ENCODE data around the gene CCS. TPM values are rescaled to one million over a fixed set of nuclear protein-coding genes. Genes with fewer than 3 reads are reported as not detected.

The CCS gene
- total RNA-seq, 1 donor from 2014 or later = 34.8 TPM

Other genes with a start within 250 kb of the CCS start
- gene BRMS1, start 248.1 kb upstream of the CCS start, total RNA-seq = 25.7 TPM
- gene B4GAT1, start 245.6 kb upstream of the CCS start, total RNA-seq = 15.2 TPM
- 13.0 TPM for gene SLC29A2, start 221.4 kb upstream of the CCS start, total RNA-seq
- 1.2 TPM for gene NPAS4, start 172.2 kb upstream of the CCS start, total RNA-seq
- gene MRPL11, start 154.3 kb upstream of the CCS start, total RNA-seq = 47.0 TPM
- 11.0 TPM for gene PELI3, start 126.3 kb upstream of the CCS start, total RNA-seq
- gene DPP3, start 112.8 kb upstream of the CCS start, total RNA-seq = 66.3 TPM
- 59.8 TPM for gene BBS1, start 82.5 kb upstream of the CCS start, total RNA-seq
- gene ZDHHC24, start 47.1 kb upstream of the CCS start, total RNA-seq = 14.2 TPM
- gene ACTN3, start 46.3 kb upstream of the CCS start, total RNA-seq = 0.16 TPM
- gene CTSF, start 24.6 kb upstream of the CCS start, total RNA-seq = 27.0 TPM
- 0.55 TPM for gene CCDC87, start 122 bp upstream of the CCS start, total RNA-seq
- 105 TPM for gene RBM14, start 23.4 kb downstream of the CCS start, total RNA-seq
- gene RBM4, start 45.5 kb downstream of the CCS start, total RNA-seq = 176 TPM
- 20.1 TPM for gene RBM4B, start 84.7 kb downstream of the CCS start, total RNA-seq
- 33.7 TPM for gene SPTBN2, start 136.0 kb downstream of the CCS start, total RNA-seq

Measured in ureter (tissue), 1 donor.